H9 (cell line): ENCODE measurements around the gene CREB5. TPM values are rescaled to one million over a fixed set of nuclear protein-coding genes. Genes with fewer than 3 reads are reported as not detected.

Experiments used
- DNase-seq: peaks from one replicate; pipeline ENCODE4 v3.0.0-alpha.2; 2017
- H2AFZ ChIP-seq: one replicate; pipeline ENCODE4 v1.6.1; 2013; ENCODE audit warnings: mild to moderate bottlenecking, low read length, control low read depth, moderate library complexity
- H2AK5ac ChIP-seq: 2 replicates; pipeline ENCODE4 v1.6.1; 2013; ENCODE audit warnings: low read length, control low read depth, mixed read lengths; ENCODE audit not compliant: insufficient read length
- H2BK120ac ChIP-seq: one replicate; pipeline ENCODE4 v1.6.1; 2013; ENCODE audit warnings: low read depth, mild to moderate bottlenecking, low read length, control low read depth, inconsistent platforms; ENCODE audit not compliant: poor library complexity, severe bottlenecking
- H2BK12ac ChIP-seq: 2 replicates; pipeline ENCODE4 v1.6.1; 2013; ENCODE audit warnings: low read length, control low read depth, mixed read lengths, low read depth; ENCODE audit not compliant: insufficient read length
- H2BK15ac ChIP-seq: 2 replicates; pipeline ENCODE4 v1.6.1; 2013; ENCODE audit warnings: low read depth, low read length, control low read depth
- H2BK20ac ChIP-seq: one replicate; pipeline ENCODE4 v1.6.1; 2013; ENCODE audit warnings: low read depth, mild to moderate bottlenecking, low read length, control low read depth, inconsistent platforms; ENCODE audit not compliant: poor library complexity, severe bottlenecking
- H2BK5ac ChIP-seq: 2 replicates; pipeline ENCODE4 v1.6.1; 2013; ENCODE audit warnings: low read length, control low read depth, mixed read lengths; ENCODE audit not compliant: insufficient read length
- H3K14ac ChIP-seq: 2 replicates; pipeline ENCODE4 v1.6.1; 2013; ENCODE audit warnings: low read length, control low read depth; ENCODE audit not compliant: insufficient read depth
- H3K18ac ChIP-seq: 2 replicates; pipeline ENCODE4 v1.6.1; 2013; ENCODE audit warnings: low read depth, mild to moderate bottlenecking, mixed read lengths, low read length, control low read depth; ENCODE audit not compliant: insufficient read length
- H3K23ac ChIP-seq: 2 replicates; pipeline ENCODE4 v1.6.1; 2013; ENCODE audit warnings: low read length, control low read depth, mixed read lengths, low read depth; ENCODE audit not compliant: insufficient read length
- H3K23me2 ChIP-seq: 2 replicates; pipeline ENCODE4 v1.6.1; 2013; ENCODE audit warnings: low read depth, mild to moderate bottlenecking, mixed read lengths, low read length, control low read depth; ENCODE audit not compliant: insufficient read length, poor library complexity, severe bottlenecking
- H3K27ac ChIP-seq: 2 replicates; pipeline ENCODE4 v1.5.1; 2013; ENCODE audit warnings: low read length, control low read depth, mixed read lengths, low read depth; ENCODE audit not compliant: insufficient read length
- H3K27me3 ChIP-seq: 2 replicates; pipeline ENCODE4 v1.6.1; 2013; ENCODE audit warnings: low read length, control low read depth, inconsistent platforms; ENCODE audit not compliant: insufficient read depth
- H3K4ac ChIP-seq: 2 replicates; pipeline ENCODE4 v1.6.1; 2013; ENCODE audit warnings: low read depth, mild to moderate bottlenecking, control low read depth, inconsistent platforms, low read length, moderate library complexity
- H3K4me1 ChIP-seq: 2 replicates; pipeline ENCODE4 v1.6.1; 2013; ENCODE audit warnings: low read length, control low read depth, inconsistent platforms; ENCODE audit not compliant: insufficient read depth
- H3K4me2 ChIP-seq: 2 replicates; pipeline ENCODE4 v1.6.1; 2013; ENCODE audit warnings: low read length, control low read depth, mixed read lengths; ENCODE audit not compliant: insufficient read length, insufficient read depth
- H3K56ac ChIP-seq: 2 replicates; pipeline ENCODE4 v1.6.1; 2013; ENCODE audit warnings: low read depth, mild to moderate bottlenecking, mixed read lengths, low read length, control low read depth; ENCODE audit not compliant: insufficient read length
- H3K79me1 ChIP-seq: 2 replicates; pipeline ENCODE4 v1.6.1; 2013; ENCODE audit warnings: low read depth, mild to moderate bottlenecking, moderate library complexity, low read length, control low read depth, inconsistent platforms; ENCODE audit not compliant: insufficient read depth, poor library complexity, severe bottlenecking
- H3K79me2 ChIP-seq: 2 replicates; pipeline ENCODE4 v1.6.1; 2013; ENCODE audit warnings: low read length, control low read depth, inconsistent platforms; ENCODE audit not compliant: insufficient read depth
- H3K9ac ChIP-seq: 2 replicates; pipeline ENCODE4 v1.6.1; 2013; ENCODE audit warnings: low read length, control low read depth, mixed read lengths; ENCODE audit not compliant: insufficient read length; ENCODE audit errors: extremely low read depth
- H3K9me3 ChIP-seq: one replicate; pipeline ENCODE4 v1.6.1; 2013; ENCODE audit warnings: low read depth, low read length, inconsistent platforms; ENCODE audit not compliant: control insufficient read depth
- H3T11ph ChIP-seq: one replicate; pipeline ENCODE4 v1.6.1; 2013; ENCODE audit warnings: mild to moderate bottlenecking, low read length, control low read depth, inconsistent platforms
- H4K20me1 ChIP-seq: one replicate; pipeline ENCODE4 v1.6.1; 2013; ENCODE audit not compliant: control insufficient read depth, insufficient read length, insufficient read depth
- H4K5ac ChIP-seq: 2 replicates; pipeline ENCODE4 v1.6.1; 2013; ENCODE audit warnings: low read depth, mild to moderate bottlenecking, mixed read lengths, low read length, control low read depth; ENCODE audit not compliant: insufficient read length
- H4K8ac ChIP-seq: replicated peaks from 2 replicates; pipeline ENCODE4 v1.6.1; 2013; ENCODE audit warnings: low read length, control low read depth, mixed read lengths, low read depth; ENCODE audit not compliant: insufficient read length
- H4K91ac ChIP-seq: 2 replicates; pipeline ENCODE4 v1.6.1; 2013; ENCODE audit warnings: low read depth, mild to moderate bottlenecking, moderate library complexity, mixed read lengths, low read length, control low read depth; ENCODE audit not compliant: insufficient read length
- H3K27ac Mint-ChIP-seq, 3 experiments: 2 replicates in 2 of 3; 3 replicates in 1 of 3; pipeline ENCODE4 v1.8.0; 2020 to 2021; ENCODE audit warnings: mixed read lengths in 3 of 3, mild to moderate bottlenecking in 1 of 3, moderate library complexity in 1 of 3
- H3K27me3 Mint-ChIP-seq: 2 replicates; pipeline ENCODE4 v1.8.0; 2021; ENCODE audit warnings: low read depth, mild to moderate bottlenecking, moderate library complexity, mixed read lengths
- H3K36me3 Mint-ChIP-seq, 3 experiments: 2 replicates in 2 of 3; 3 replicates in 1 of 3; pipeline ENCODE4 v1.8.0; 2020 to 2021; ENCODE audit warnings: low read depth in 3 of 3, mixed read lengths in 3 of 3; ENCODE audit not compliant: insufficient read depth in 1 of 3
- H3K4me1 Mint-ChIP-seq, 2 experiments: 2 replicates each; pipeline ENCODE4 v1.8.0; 2020; ENCODE audit warnings: mixed read lengths in 2 of 2
- H3K4me3 Mint-ChIP-seq, 2 experiments: 2 replicates in 1 of 2; 3 replicates in 1 of 2; pipeline ENCODE4 v1.8.0; 2020 to 2021; ENCODE audit warnings: mild to moderate bottlenecking in 2 of 2, mixed read lengths in 2 of 2, moderate library complexity in 1 of 2
- H3K9me3 Mint-ChIP-seq, 2 experiments: 2 replicates in 1 of 2; 3 replicates in 1 of 2; pipeline ENCODE4 v1.8.0; 2020; ENCODE audit warnings: mild to moderate bottlenecking in 2 of 2, mixed read lengths in 2 of 2, moderate library complexity in 1 of 2
- total RNA-seq: library from RNA; stranded (reverse); gene quantifications from 2 replicates; pipeline ENCODE4 v1.2.1, GENCODE V29; 2021
- TF ChIP-seq, protein P1 (sequence below): fragments of 200-600 bp; sonication (generic); conservative IDR thresholded peaks from 3 replicates; pipeline ENCODE4 v1.8.0; 2021; ENCODE audit warnings: antibody characterized with exemption, mild to moderate bottlenecking

Gene CREB5
- total RNA-seq, 1 experiment from 2014 or later = 4.0 TPM

DNA sequence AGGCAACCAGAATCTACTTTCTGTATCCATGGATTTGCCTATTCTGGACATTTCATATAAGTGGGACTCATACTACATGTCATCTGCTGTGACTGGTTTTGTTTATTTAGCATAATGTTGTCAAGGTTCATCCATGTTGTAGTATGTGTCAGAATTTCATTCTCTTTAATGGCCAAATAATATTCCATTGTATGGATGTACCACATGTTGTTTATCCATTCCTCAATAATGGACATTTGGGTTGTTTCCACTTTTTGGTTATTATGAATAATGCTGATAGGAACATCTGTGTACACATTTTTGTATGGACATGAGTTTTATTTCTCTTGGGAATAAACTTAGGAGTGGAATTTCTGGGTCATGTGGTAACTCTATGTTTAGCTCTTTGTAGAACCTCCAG, 133.7 kb downstream of the CREB5 start:
- Histone ChIP-seq H3K79me1 (no peaks in the 10 kb centered on the region), H3K4me2 (no peak overlapping the region), H2BK20ac (no peak overlapping the region), H3K9ac (no peak overlapping the region), H3K79me2 (no peaks in the 10 kb centered on the region), H2AFZ (no peak overlapping the region), H3K23ac (no peak overlapping the region), H3K14ac (no peak overlapping the region), H2BK12ac (no peak overlapping the region), H3K56ac (no peak overlapping the region), H4K5ac (no peak overlapping the region), H3K27me3 (no peaks in the 10 kb centered on the region), H2BK120ac (no peak overlapping the region), H3K27ac (no peak overlapping the region), H3K4ac (no peak overlapping the region), H3T11ph (no peak overlapping the region), H2BK5ac (no peak overlapping the region), H2BK15ac (no peak overlapping the region), H4K91ac (no peak overlapping the region), H3K9me3 (no peaks in the 10 kb centered on the region), H2AK5ac (no peak overlapping the region), H3K4me1 (no peaks in the 10 kb centered on the region), H3K18ac (no peak overlapping the region), H3K23me2 (no peaks in the 10 kb centered on the region), H4K20me1 (no peaks in the 10 kb centered on the region), H4K8ac (no peak overlapping the region)
- TF ChIP-seq, protein P1, sequence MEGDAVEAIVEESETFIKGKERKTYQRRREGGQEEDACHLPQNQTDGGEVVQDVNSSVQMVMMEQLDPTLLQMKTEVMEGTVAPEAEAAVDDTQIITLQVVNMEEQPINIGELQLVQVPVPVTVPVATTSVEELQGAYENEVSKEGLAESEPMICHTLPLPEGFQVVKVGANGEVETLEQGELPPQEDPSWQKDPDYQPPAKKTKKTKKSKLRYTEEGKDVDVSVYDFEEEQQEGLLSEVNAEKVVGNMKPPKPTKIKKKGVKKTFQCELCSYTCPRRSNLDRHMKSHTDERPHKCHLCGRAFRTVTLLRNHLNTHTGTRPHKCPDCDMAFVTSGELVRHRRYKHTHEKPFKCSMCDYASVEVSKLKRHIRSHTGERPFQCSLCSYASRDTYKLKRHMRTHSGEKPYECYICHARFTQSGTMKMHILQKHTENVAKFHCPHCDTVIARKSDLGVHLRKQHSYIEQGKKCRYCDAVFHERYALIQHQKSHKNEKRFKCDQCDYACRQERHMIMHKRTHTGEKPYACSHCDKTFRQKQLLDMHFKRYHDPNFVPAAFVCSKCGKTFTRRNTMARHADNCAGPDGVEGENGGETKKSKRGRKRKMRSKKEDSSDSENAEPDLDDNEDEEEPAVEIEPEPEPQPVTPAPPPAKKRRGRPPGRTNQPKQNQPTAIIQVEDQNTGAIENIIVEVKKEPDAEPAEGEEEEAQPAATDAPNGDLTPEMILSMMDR = no peak
- DNase-seq = no peak
- peaks cover 7 to 16% of the 10 kb centered on the region in 2 experiments; a peak in 4 of 5 replicates for H3K9me3 Mint-ChIP-seq
- H3K4me3 Mint-ChIP-seq = no peak overlapping the region
- peaks cover under 1 to 3% of the 10 kb centered on the region in 2 experiments for H3K4me1 Mint-ChIP-seq
- peaks cover 0 to 18% (median 0%) of the 10 kb centered on the region in 3 experiments; a peak in 2 of 7 replicates for H3K36me3 Mint-ChIP-seq
- H3K27me3 Mint-ChIP-seq = peaks cover 1% of the 10 kb centered on the region
- H3K27ac Mint-ChIP-seq = no peak overlapping the region
